T1000 (cell line): ENCODE measurements around the gene WSB2.

ENCODE experiments used
- DNase-seq: peaks from one replicate; lab custom pipeline; 2025; ENCODE audit warnings: mixed read lengths; lab: John Stamatoyannopoulos, UW

The WSB2 gene

DNA sequence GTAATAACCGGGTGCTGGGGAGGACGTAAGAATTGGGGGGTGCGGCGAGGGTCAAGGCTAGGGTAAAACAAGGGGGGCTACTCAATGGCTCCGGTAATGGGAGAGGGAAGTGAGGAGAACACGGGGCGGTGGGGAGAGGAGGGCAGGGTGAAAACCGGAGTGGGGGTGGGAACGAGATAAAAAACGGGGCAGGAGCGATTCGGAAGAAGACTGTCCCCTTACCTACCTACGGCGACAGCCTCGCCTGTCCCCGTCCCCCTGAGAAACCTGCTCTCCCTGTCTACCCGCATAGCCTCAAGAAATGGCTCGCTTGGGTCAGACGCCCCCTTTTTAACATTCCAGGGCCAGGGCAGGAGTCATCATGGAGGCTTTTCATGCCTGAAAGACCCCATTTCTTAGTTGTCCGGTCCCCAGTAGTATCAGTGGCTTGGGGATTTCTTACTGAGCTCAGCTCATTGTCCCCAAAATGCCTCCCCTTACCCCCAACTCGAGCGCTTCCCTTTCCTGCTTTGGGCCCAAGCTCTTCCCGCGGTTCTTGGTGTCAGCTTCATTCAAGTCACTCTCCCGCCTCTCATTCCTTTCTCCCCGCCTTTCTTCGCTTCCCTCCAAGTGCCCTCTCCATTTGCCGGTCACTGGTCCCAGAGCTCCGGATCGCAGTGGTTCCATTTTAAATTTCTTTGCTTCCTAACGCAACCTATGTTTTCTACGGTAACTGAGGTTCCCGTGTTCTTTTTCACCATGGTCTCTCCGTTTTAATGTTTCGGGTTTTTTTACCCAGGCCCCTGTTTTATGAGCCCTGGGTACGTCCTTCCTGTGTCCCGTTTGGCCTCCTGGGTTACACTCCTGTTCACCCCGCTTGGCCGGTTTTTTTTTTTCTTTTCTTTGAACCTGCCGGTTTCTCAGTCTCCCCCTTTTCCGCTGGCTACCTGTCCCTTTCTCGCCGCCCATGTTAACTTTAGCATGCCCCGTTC is 1.2 kb upstream of the WSB2 start:
- DNase-seq = no peak

DNA sequence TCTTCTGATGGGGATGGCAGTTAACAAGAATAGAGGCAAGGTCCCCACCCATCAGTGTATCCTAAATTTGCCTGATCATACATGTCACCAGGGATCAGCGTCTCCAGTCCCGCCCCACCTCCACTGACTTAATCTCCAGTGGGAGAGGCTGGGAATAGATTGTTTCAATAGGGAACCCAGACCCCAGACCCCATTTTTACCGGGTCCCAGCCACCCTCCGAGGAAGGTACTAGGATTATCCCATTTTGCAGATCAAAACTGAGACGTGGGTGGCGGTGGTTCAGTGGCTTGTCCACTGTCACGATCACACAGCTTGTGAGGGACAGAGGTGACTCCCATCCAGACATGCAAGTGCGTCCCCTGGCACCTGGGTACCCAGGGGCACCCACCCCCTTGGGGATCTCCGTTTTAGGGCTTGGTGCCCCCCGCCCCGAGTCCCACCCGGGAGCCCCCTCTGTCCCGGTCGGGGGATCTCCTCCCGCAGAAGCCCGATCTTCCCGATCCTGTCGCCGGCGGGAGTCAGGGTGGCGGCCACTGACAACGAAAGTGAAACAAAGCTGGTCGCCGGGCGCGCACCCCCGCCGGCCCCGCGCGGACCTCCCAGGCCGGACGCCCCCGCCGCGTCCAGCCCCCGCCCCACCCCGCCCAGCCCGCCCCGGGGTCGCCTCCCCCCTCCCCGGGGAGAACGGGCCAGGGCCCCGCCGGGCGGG is 523 bp downstream of the WSB2 start:
- no peak for DNase-seq

DNA sequence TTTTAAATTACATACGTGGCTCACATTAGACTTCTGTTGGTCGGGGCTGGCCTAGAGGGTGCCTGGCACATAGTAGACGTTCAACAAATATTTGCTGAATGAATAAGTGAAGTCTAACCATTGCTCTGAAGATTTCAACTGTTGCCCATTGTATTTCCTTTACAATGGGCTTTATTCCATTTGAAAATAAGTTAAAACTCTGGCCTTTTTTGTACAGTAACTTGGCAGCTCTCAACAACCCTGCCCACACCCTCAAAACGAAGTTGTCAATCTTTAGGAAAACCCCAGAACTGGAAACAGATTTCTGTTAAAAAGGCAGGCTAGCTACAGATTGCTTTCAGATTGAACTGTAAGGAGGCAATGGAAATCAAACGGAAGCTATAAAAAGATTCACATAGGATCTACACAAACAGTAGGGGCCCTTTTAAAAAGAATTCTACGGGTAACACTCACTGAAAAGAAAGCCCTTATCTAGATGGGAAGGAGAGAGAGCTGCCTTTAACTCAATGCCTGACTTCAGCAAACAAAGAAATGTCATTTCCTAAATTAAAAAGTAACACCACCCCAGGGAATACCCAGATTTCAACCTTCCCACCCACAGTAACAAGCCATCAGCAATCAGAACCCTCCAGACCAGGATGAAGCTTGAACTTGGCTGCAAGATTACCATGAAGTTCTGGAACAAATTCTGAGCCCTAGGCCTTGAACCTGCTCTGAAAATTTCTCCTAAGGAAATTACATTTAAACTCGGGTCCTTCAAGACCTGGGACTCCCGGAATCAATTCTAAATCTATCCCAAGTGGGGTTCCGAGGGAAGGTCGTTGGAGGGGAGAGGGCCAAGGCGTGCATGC is 1.4 kb downstream of the WSB2 start:
- DNase-seq = no peak

DNA sequence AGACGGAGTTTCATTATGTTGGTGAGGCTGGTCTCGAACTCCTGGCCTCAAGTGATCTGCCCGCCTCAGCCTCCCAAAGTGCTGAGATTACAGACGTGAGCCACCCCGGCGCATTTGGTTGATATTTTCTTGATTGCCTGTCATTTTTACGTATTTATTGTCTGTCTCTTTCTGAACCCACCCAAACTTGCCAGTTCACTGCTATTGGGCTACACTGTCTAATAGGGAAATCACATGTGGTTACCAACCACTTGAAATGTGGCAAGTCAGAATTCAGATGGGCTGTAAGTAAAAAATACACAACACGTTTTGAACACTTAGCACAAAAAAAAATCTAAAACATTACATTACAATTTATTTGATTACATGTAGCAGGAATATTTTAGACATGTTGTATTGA is 2.1 kb downstream of the WSB2 start:
- DNase-seq = no peak

DNA sequence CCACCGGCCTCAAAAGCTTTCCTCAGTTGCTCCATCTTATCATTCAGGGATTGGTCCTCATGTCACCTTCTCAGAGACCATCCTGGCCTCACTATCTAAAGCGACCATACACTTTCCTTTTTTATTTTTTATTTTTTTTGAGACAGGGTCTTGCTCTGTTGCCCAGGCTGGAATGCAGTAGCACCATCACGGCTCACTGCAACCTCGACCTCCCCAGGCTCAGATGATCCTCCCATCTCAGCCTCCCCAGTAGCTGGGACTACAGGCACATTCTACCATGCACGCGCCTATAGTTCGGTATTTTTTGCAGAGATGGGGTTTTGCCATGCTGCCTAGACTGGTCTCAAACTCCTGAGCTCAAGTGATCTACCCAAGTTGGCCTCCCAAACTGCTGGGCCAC is 2.8 kb downstream of the WSB2 start:
- no peak for DNase-seq

DNA sequence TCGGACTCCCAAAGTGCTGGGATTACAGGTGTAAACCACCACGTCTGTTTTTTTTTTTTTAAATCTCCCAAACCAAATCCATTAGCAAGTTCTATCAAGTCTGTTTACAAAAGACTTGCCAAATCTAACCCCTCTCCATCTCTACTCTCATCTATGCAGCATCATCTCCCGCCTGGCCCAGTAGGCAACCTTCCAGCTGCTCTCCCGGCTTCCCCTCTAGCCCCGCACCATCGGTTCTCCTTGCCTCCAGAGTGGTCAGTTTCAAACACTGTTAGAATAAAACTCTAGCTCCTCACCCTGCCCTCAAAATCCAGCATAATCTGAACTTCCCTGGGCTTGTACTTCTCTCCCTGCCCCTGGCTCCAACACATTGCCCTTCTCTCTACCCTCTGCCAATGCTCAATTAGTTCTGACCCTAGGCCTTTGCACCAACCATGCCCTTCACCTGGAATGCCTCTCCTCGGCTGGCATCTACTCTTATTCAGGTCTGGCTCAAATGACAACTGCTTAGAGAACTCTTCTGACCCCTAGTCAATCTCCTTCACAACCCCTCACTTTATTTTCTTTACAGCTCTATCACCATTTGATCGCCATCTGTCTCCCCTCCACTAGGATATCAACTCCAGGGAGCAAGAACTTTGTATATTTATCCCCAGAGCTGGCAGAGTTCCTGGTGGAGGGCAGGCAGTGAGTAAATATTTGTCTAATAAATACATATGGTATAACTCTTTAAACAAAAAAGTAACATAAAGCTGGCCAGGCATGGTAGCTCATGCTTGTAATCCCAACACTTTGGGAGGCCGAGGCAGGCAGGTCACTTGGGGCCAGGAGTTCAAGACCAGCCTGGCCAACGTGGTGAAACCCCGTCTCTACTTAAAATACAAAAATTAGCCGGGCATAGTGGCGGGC is 4.9 kb downstream of the WSB2 start:
- DNase-seq = no peak

DNA sequence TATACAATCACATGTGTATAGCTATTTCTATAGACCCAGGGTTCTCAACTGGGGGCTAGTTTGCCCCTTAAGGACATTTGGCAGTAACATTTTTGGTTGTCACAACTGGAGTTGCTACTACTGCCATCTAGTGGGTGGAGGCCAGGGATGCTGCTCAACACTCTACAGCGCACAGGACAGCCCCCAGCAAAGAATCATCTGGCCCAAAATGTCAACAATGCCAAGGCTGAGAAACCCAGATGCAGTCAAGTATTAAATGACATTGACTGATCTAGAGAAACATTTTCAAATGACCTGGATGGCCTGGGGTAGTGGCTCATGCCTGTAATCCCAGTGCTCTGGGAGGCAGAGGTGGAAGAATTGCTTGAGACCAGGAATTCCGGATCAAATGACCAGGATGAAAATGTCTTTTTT is 5.8 kb downstream of the WSB2 start:
- DNase-seq = peak; percentile 23

DNA sequence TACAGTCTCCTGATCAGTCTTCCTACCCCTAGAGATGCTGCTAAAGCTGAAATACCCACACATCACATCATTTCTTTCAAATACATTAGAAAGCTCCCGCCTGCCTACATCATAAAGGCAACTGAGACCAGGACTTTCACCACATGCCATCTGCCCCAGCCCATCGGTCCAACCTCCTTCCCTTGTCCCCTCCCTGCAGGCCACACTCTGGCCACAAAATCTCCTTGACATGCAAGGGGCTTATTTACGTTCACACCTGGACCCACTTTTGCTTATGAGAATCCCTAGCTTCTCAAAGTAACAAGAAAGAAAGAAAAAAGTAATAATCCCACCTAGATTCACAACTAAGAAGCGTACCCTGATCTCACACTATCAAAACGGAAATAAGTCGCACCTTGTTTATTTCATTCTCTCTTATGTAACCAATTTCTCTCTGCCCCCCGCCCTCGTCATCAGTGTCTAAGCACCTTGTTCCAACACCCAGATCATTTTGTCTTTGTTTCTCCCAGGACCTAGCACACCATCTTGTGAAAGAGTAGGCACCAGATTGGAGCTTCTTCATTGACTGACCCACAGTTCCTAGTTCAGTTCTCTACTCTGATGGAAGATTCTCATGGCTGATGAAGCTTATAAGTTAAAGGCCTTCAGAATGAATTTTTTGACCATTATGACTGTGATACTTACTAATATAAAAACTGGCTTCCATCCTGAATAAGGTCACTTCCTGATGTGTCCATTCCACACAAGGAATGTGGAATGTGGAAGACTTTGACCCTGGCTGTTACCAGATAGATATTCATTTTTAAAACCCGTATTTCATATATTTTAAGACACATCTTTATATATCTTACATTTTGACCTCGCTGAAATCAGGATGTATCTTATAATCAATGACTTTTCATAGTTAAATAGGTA is 7.7 kb downstream of the WSB2 start:
- DNase-seq = no peak

DNA sequence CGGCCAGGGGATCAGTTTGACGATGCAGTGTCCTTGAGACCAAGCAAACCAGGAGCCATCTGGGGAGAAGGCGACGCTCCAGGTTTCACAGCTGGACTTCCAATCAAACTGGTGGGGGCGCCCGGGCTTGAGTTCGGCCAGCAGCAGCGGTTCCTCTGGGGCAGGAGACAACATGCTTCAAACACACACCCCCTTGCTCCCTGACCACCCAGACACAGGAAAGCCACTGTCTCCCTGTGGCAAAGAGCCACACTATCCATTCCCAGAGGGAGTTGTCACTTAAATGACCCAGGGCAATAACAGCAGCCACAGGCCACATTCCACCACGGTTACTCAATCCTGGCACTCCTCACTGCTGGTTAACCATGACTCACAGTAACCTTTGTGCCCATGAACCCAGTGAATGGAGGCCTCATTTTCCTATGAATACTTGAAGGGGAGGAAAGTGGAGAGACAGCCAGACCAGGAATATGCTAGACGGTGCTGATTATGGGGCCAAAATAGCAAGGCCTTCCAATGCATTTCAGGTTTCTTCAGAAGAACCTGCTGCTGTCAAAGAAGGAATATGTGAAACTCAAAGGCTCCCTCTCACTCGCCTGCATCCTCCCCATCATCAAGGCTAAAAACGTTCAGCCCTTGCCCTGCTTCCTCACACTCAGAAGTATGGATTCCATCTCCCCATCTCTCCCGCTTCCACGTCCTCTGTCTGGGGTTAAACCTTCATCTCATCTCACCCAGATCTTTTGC is 8.5 kb downstream of the WSB2 start:
- DNase-seq = peak; percentile 78

DNA sequence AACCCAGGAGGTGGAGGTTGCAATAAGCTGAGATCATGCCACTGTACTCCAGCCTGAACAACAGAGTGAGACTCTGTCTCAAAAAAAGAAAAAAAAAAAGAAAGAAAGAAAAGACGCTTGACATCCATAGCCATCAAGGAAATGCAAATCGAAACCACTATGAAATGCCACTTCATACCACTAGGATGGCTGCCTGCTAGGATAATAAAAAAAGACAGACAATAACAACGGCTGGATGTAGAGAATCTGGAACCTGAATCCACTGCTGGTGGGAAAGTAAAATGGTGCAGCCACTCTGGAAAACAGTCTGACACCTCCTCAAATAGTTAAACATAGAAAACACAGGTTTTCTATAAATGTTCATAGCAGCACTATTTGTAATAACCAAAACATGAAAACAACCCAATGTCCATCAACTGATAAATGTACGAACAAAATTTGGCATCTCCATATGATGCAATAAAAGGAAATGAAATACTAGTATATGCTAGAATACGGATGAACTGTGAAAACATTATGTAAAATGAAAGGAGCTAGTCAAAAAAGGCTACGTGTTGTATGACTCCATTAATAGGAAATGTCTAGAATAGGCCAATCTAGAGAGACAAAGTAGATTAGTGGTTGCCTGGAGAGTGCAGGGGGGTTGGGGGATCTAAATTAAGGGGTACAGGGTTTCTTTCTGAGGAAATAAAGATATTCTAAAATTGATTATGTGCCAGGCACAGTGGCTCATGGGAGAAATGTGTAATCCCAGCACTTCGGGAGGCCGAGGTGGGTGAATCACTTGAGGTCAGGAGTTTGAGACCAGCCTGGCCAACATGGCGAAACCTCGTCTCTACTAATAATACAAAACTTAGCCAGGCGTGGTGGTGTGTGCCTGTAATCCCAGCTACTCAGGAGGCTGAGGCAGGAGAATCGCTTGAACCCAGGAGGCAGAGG is 9.7 kb downstream of the WSB2 start:
- no peak for DNase-seq

DNA sequence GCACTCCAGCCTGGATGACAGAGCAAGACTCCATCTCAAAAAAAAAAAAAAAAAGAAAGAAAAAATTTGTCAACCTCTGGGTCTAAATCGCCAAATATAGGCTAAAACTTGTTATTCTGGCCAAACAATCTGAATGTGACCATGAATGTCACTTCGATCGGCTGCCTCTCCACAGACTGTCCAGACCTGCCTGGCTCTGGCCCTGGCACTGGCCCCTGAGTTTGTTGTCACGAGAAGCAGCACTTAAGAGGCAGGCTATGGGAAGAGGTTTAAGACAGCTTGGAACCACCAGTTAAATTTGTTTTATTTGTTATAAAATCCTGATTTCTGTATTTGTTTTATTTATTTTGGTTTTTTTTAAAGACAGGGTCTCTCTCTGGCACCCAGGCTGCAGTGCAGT is 14.5 kb downstream of the WSB2 start:
- DNase-seq = no peak

DNA sequence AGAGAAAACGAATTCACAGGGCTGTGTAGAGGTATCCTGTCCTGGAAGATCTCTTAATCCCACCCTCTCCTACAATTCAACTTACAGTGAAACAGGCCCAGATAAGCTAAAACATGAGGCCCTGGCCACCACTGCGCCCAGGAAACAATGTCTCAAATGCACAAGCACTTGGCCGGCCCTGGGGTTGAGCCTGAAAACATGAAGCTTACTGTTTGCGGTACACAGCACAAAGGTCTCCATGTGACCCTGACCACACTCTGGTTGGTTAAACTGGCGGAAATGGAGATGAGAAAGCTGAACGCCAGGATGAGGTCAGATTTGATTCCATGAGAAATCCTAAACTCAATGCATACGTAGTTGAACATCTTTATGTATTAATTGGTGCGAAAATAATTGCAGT is 16.4 kb downstream of the WSB2 start:
- no peak for DNase-seq

DNA sequence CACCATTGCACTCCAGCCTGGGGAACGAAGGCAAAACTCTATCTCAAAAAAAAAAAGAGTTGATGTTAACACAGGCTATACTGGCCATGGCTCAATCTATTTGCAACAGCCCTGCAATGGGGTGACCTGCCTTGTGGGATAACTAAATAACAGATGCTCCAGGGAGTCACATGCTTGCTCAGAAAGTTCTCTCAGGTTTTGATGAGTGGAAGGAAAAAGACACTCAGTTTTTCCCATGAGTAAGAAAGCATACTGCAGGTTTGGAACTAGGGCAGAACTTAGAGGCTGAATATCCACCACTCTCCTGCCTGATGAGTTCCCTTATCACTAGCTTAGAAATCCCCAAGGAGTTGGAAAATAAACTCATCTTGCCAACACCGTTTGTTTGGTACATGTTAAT is 16.9 kb downstream of the WSB2 start:
- no peak for DNase-seq

DNA sequence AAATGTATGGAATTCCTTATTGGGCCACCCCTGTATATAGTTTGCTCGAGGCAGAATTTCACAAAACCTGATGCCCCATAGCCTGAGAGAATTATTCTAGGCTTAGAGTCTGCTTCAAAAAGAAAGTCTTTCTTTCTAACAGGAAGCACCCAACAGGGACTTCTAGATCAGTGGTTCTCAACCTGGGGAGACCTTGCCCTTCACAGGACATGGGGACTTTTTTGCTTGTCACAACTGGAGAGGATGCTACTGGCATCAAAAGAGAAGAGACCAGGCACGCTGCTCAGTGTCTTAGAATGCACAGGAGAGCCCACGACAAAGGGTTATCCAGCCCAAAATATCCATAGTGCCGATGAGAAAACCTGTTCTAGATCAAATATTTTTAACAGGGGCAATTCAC is 18.9 kb downstream of the WSB2 start:
- DNase-seq = no peak

DNA sequence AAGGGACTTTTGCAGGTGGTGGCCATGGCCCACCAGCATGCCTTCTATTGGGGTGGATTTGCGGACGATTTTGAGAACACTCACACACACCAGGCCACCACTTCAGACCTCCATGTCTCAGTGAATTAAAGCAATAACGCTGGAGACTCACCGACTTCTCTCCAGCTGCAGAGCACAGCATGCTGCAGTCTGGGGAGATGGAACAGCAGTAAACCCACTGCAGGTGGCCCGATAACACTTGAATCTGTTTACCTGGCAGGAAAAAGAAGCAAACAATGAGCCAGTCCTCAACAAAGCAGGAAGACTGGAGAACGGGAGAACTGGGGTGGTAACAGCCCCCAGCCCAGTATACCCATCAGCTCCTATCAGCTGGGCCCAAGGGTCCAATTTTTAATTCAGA is 22.8 kb downstream of the WSB2 start:
- no peak for DNase-seq

DNA sequence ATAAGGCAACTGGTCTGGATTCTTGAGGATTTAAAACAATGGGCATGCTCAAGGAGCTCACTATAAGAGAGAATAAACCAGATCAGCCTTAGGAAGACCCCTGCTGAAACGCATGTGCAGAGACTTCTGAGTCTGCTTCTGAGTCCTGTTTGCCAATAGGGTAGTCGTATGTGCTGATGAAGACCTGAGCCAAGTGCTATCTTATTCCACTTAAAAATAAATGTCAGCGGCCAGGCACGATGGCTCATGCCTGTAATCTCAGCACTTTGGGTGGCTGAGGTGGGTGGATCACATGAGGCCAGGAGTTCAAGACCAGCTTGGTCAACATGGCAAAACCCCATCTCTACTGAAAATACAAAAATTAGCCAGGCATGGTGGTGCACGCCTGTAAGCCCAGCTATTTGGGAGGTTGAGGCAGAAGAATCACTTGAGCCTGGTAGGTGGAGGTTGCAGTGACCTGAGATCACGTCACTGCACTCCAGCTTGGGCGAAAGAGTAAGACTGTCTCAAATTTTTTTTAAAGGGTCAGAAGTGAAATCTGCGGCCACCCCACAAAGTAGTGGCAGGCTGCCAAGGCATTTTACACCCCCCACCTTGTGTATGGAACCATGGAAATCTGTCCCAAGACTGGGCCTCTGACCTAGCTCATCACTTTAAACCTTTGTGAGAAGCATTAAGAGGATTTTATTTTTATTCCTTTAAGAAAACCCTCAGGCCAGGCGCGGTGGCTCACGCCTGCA is 24.1 kb downstream of the WSB2 start:
- no peak for DNase-seq

DNA sequence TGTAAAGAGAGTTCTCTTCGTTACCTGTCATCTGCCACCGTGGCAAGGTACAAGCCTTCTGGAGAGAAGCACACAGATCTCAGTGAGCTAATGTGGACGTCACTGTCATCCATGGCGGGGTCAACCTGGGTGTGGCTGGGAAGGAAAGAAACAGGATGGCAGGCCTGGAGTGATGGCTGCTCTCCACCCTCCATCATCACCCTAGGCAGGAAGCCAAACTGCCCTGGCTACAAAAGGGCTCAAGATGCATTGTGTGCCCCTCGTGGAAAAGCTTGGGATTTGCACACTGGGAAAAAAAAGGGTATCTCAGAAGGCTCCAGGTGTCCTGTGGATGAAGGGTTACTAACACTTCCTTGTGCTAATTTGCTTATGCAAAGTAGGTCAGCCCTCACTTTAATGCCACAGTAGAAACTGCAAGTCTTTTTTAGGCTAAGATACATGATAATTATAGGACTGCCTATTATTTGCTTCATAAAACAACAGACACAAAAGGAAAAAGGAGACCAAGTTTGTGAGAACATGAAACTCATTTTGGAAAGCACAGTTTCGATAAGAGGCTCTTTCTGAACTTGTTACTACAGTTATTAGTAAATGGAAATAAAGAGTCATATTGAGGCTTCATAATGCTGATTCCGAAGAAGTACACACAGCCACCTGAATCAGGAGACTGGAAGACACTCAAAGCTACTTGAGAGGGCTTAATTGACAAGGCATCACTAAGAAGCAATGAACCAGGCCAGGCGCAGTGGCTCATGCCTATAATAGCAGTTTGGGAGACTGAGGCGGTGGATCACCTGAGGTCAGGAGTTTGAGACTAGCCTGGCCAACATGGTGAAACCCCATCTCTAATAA is 25.6 kb downstream of the WSB2 start:
- no peak for DNase-seq
